Loucy (cell line): ENCODE measurements around the gene RALA.

Experiments used
- H2AFZ ChIP-seq: fragments of 200-600 bp; sonication (generic); 2 replicates; pipeline ENCODE4 v1.6.0; 2016; ENCODE audit warnings: antibody characterized with exemption, mild to moderate bottlenecking, low read length, moderate library complexity
- H3F3A ChIP-seq: fragments of 200-600 bp; 2 replicates; pipeline ENCODE4 v1.6.0; 2016; ENCODE audit warnings: antibody characterized with exemption, low read depth, mild to moderate bottlenecking
- H3K27me3 ChIP-seq: fragments of 200-600 bp; sonication (generic); 2 replicates; pipeline ENCODE4 v1.6.1; 2014; ENCODE audit warnings: low read length, mild to moderate bottlenecking; ENCODE audit not compliant: insufficient read depth, poor library complexity, severe bottlenecking
- H3K36me3 ChIP-seq: fragments of 200-600 bp; sonication (generic); 2 replicates; pipeline ENCODE4 v1.6.1; 2016; ENCODE audit warnings: low read length; ENCODE audit not compliant: insufficient read depth
- H3K4me1 ChIP-seq: fragments of 200-600 bp; sonication (generic); 2 replicates; pipeline ENCODE4 v1.5.1; 2014; ENCODE audit warnings: low read length, mild to moderate bottlenecking; ENCODE audit not compliant: insufficient read depth, poor library complexity, severe bottlenecking
- H3K4me2 ChIP-seq: fragments of 200-600 bp; sonication (generic); 2 replicates; pipeline ENCODE4 v1.6.0; 2014; ENCODE audit warnings: antibody characterized with exemption, low read length, low read depth, mild to moderate bottlenecking; ENCODE audit not compliant: poor library complexity, severe bottlenecking
- H3K4me3 ChIP-seq: fragments of 200-600 bp; sonication (generic); 2 replicates; pipeline ENCODE4 v1.5.1; 2014; ENCODE audit warnings: low read length, mild to moderate bottlenecking, mixed read lengths; ENCODE audit not compliant: poor library complexity, severe bottlenecking
- H3K79me2 ChIP-seq: fragments of 200-600 bp; sonication (generic); 2 replicates; pipeline ENCODE4 v1.6.1; 2014; ENCODE audit warnings: low read length; ENCODE audit not compliant: insufficient read depth
- H3K9ac ChIP-seq: fragments of 200-600 bp; sonication (generic); 2 replicates; pipeline ENCODE4 v1.6.0; 2014; ENCODE audit warnings: mild to moderate bottlenecking, low read depth, low read length, moderate library complexity; ENCODE audit not compliant: poor library complexity, severe bottlenecking
- H3K9me2 ChIP-seq: fragments of 200-600 bp; sonication (generic); replicated peaks from 2 replicates; pipeline ENCODE4 v1.6.1; 2016; ENCODE audit warnings: low read depth, low read length, mixed read lengths
- H3K9me3 ChIP-seq: fragments of 200-600 bp; sonication (generic); 2 replicates; pipeline ENCODE4 v1.6.1; 2014; ENCODE audit warnings: mild to moderate bottlenecking, antibody characterized with exemption, low read length, low read depth; ENCODE audit not compliant: insufficient read depth
- H4K20me1 ChIP-seq: fragments of 200-600 bp; sonication (generic); 2 replicates; pipeline ENCODE4 v1.6.0; 2014; ENCODE audit warnings: antibody characterized with exemption, low read length, mild to moderate bottlenecking; ENCODE audit not compliant: insufficient read depth, poor library complexity, severe bottlenecking
- EZH2phosphoT487 ChIP-seq: fragments of 200-600 bp; IDR thresholded peaks from 2 replicates; pipeline ENCODE4 v1.6.1; 2018; ENCODE audit warnings: antibody characterized with exemption, mild to moderate bottlenecking, moderate library complexity, borderline replicate concordance
- TF ChIP-seq, protein P1 (sequence below): fragments of 200-600 bp; sonication (generic); conservative IDR thresholded peaks from 2 replicates; pipeline ENCODE4 v1.5.1; 2014; ENCODE audit warnings: mild to moderate bottlenecking, antibody characterized with exemption, low read length

RALA gene

DNA sequence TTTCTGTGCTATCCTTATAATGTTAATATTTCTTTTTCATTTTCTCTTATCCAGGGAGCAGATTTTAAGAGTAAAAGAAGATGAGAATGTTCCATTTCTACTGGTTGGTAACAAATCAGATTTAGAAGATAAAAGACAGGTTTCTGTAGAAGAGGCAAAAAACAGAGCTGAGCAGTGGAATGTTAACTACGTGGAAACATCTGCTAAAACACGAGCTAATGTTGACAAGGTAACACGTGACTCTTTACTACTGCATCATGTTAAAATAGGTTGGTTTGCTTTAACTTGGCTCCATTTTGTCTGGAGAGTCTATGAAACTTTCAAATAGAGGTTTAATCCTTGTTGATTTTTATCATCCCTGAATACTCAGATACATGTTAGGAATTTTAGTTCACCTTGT is 73.3 kb downstream of the RALA start:
- no peaks in the 10 kb centered on the region for H3K9me3 ChIP-seq
- H3K4me2 ChIP-seq: no peak overlapping the region
- no peaks in the 10 kb centered on the region for H3K27me3 ChIP-seq
- H3K4me3 ChIP-seq: no peak overlapping the region
- no peaks in the 10 kb centered on the region for H4K20me1 ChIP-seq
- no peaks in the 10 kb centered on the region for H3K4me1 ChIP-seq
- peaks cover 52% of the 10 kb centered on the region; the same call in 1 of the 2 replicates for H3K36me3 ChIP-seq
- no peak for TF ChIP-seq EZH2phosphoT487
- TF ChIP-seq, protein P1, sequence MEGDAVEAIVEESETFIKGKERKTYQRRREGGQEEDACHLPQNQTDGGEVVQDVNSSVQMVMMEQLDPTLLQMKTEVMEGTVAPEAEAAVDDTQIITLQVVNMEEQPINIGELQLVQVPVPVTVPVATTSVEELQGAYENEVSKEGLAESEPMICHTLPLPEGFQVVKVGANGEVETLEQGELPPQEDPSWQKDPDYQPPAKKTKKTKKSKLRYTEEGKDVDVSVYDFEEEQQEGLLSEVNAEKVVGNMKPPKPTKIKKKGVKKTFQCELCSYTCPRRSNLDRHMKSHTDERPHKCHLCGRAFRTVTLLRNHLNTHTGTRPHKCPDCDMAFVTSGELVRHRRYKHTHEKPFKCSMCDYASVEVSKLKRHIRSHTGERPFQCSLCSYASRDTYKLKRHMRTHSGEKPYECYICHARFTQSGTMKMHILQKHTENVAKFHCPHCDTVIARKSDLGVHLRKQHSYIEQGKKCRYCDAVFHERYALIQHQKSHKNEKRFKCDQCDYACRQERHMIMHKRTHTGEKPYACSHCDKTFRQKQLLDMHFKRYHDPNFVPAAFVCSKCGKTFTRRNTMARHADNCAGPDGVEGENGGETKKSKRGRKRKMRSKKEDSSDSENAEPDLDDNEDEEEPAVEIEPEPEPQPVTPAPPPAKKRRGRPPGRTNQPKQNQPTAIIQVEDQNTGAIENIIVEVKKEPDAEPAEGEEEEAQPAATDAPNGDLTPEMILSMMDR: no peak
- no peaks in the 10 kb centered on the region for H3K9me2 ChIP-seq
- H2AFZ ChIP-seq: no peak overlapping the region
- H3K79me2 ChIP-seq: no peaks in the 10 kb centered on the region
- H3K9ac ChIP-seq: no peak overlapping the region
- no peaks in the 10 kb centered on the region for H3F3A ChIP-seq

- no peaks in the 10 kb centered on the region for H3K9me3 ChIP-seq
- H3K4me1 ChIP-seq: no peaks in the 10 kb centered on the region
- no peaks in the 10 kb centered on the region for H3K79me2 ChIP-seq
- H2AFZ ChIP-seq: no peak overlapping the region
- H3K9ac ChIP-seq: no peak overlapping the region
- no peaks in the 10 kb centered on the region for H4K20me1 ChIP-seq
- peaks cover 45% of the 10 kb centered on the region; the same call in 1 of the 2 replicates for H3K36me3 ChIP-seq
- H3F3A ChIP-seq: no peaks in the 10 kb centered on the region
- H3K4me2 ChIP-seq: no peak overlapping the region
- H3K9me2 ChIP-seq: no peaks in the 10 kb centered on the region
- H3K27me3 ChIP-seq: no peaks in the 10 kb centered on the region
- H3K4me3 ChIP-seq: no peak overlapping the region
- TF ChIP-seq, protein P1: no peak
- TF ChIP-seq EZH2phosphoT487: no peak
These were observed 74.1 kb downstream of the RALA start for GRCh38 chr7:39697483-39697882.

DNA sequence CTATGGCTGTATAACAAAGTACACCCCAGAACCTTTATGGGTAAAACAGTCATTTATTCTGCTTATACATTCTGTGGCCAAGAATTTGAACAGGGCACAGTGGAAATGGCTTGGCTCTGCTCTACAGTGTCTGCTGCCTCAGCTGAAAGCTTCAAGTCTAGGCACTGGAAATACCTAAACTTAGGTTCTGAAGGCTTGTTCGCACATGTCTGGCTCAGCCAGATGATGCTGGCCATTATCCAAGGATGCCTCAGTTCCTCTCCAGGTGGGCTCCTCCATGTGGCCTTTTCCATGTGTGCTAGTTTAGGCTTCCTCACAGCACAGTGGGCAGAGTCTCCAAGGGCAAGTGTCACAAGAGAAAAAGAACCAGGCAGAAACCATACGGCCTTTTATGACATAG is 76.8 kb downstream of the RALA start:
- no peaks in the 10 kb centered on the region for H3K79me2 ChIP-seq
- no peak overlapping the region for H3K4me2 ChIP-seq
- H3K9me2 ChIP-seq: no peaks in the 10 kb centered on the region
- no peaks in the 10 kb centered on the region for H3K27me3 ChIP-seq
- peaks cover 39% of the 10 kb centered on the region; the same call in 1 of the 2 replicates for H3K36me3 ChIP-seq
- H2AFZ ChIP-seq: no peak overlapping the region
- H3K4me1 ChIP-seq: no peaks in the 10 kb centered on the region
- TF ChIP-seq, protein P1: no peak
- no peak for TF ChIP-seq EZH2phosphoT487
- H3F3A ChIP-seq: no peaks in the 10 kb centered on the region
- no peak overlapping the region for H3K9ac ChIP-seq
- H3K9me3 ChIP-seq: no peaks in the 10 kb centered on the region
- no peak overlapping the region for H3K4me3 ChIP-seq
- H4K20me1 ChIP-seq: no peaks in the 10 kb centered on the region
